ENCODE results near the gene PARP6.

Gene PARP6

GRCh38 chr15:72272213-72272996 lies at the start of gene PARP6:
TSS of gene PARP6 (minus strand) at chr15:72272554. CDS start at chr15:72267477, 5,077 bp downstream.
- DNase-seq: peak; percentile 94

GRCh38 chr15:72319985-72320671 lies 47.8 kb upstream of the PARP6 start, which contains the start of gene CELF6:
TSS of gene CELF6 (minus strand) at chr15:72320157. CDS start at chr15:72319874, 283 bp downstream.
- DNase-seq: no peak

- no peak for DNase-seq
Measured at GRCh38 chr15:72319360-72319984, 47.1 kb upstream of the PARP6 start.

- no peak for DNase-seq
Measured at GRCh38 chr15:72318408-72318942, 46.1 kb upstream of the PARP6 start.

GRCh38 chr15:72315706-72316370 lies 43.5 kb upstream of the PARP6 start:
- no peak for DNase-seq

GRCh38 chr15:72313881-72314280 lies 41.5 kb upstream of the PARP6 start:
- no peak for DNase-seq

GRCh38 chr15:72313448-72313840 lies 41.1 kb upstream of the PARP6 start:
- DNase-seq: no peak

- DNase-seq: peak; percentile 67 to 71
Measured at GRCh38 chr15:72312605-72313447, 40.5 kb upstream of the PARP6 start.

- no peak for DNase-seq
Measured at GRCh38 chr15:72307026-72307425, 34.7 kb upstream of the PARP6 start.

GRCh38 chr15:72306211-72306785 lies 33.9 kb upstream of the PARP6 start:
- peak; percentile 50 to 64 for DNase-seq

- no peak for DNase-seq
Measured at GRCh38 chr15:72304596-72304995, 32.2 kb upstream of the PARP6 start.

- DNase-seq: no peak
Measured at GRCh38 chr15:72302955-72303354, 30.6 kb upstream of the PARP6 start.

GRCh38 chr15:72289597-72290325 lies 17.4 kb upstream of the PARP6 start:
- DNase-seq: no peak

- DNase-seq: no peak
Measured at GRCh38 chr15:72288796-72289596, 16.6 kb upstream of the PARP6 start.

- DNase-seq: no peak
Measured at GRCh38 chr15:72285927-72286516, 13.7 kb upstream of the PARP6 start.

GRCh38 chr15:72285402-72285801 lies 13.0 kb upstream of the PARP6 start:
- no peak for DNase-seq

GRCh38 chr15:72284781-72285180 lies 12.4 kb upstream of the PARP6 start:
- DNase-seq: no peak

- DNase-seq: no peak
Measured at GRCh38 chr15:72281713-72282112, 9.4 kb upstream of the PARP6 start.

GRCh38 chr15:72280751-72281150 lies 8.4 kb upstream of the PARP6 start:
- DNase-seq: no peak

GRCh38 chr15:72278737-72279136 lies 6.4 kb upstream of the PARP6 start:
- no peak for DNase-seq
